GM12878 (cell line): ENCODE data around the gene SERPINB6. TPM values are rescaled to one million over a fixed set of nuclear protein-coding genes. Genes with fewer than 3 reads are reported as not detected.
A peak's percentile ranks its signal among the peaks of the same experiment; 100 is the strongest.

Source experiments
- CREB1 ChIP-seq: IDR thresholded peaks from 2 replicates; pipeline ENCODE4 v1.6.1; 2012; ENCODE audit warnings: low read depth, mild to moderate bottlenecking, inconsistent platforms
- CREM ChIP-seq: IDR thresholded peaks from 2 replicates; pipeline ENCODE4 v1.6.1; 2014; ENCODE audit warnings: antibody characterized with exemption, low read depth
- FOXM1 ChIP-seq: IDR thresholded peaks from 2 replicates; pipeline ENCODE4 v1.6.1; 2012; ENCODE audit warnings: low read depth, mild to moderate bottlenecking, inconsistent platforms, low read length, moderate library complexity
- JUNB ChIP-seq: IDR thresholded peaks from 2 replicates; pipeline ENCODE4 v1.6.1; 2016; ENCODE audit warnings: antibody characterized with exemption, mild to moderate bottlenecking
- MYB ChIP-seq: fragments of 150-350 bp; IDR thresholded peaks from 2 replicates; pipeline ENCODE4 v1.6.1; 2014; ENCODE audit warnings: mild to moderate bottlenecking, low read depth, low read length, borderline replicate concordance
- NR2C2 ChIP-seq: IDR thresholded peaks from 2 replicates; pipeline ENCODE4 v1.6.1; 2011; ENCODE audit warnings: borderline replicate concordance, low read depth; ENCODE audit not compliant: control insufficient read depth, insufficient read length
- POLR2AphosphoS2 ChIP-seq: IDR thresholded peaks from 2 replicates; pipeline ENCODE4 v1.6.1; 2011; ENCODE audit warnings: low read depth, mild to moderate bottlenecking, low read length, improper control_type of control experiment, moderate library complexity
- SIN3A ChIP-seq: IDR thresholded peaks from 2 replicates; pipeline ENCODE4 v1.6.1; 2012; ENCODE audit warnings: low read depth, low read length, improper control_type of control experiment
- SPI1 ChIP-seq: IDR thresholded peaks from 2 replicates; pipeline ENCODE4 v1.6.1; 2011; ENCODE audit warnings: low read depth, mild to moderate bottlenecking, low read length, moderate library complexity, borderline replicate concordance; ENCODE audit not compliant: insufficient read depth
- SRF ChIP-seq, 2 experiments: IDR thresholded peaks; 2 replicates each; pipeline ENCODE4 v1.6.1; 2011; ENCODE audit warnings: low read depth in 2 of 2, low read length in 2 of 2, mild to moderate bottlenecking in 1 of 2, moderate library complexity in 1 of 2
- TCF3 ChIP-seq: IDR thresholded peaks from 2 replicates; pipeline ENCODE4 v1.6.1; 2012; ENCODE audit warnings: low read depth, mild to moderate bottlenecking, low read length, borderline replicate concordance; ENCODE audit not compliant: insufficient read depth
- polyA plus RNA-seq, 11 experiments: library from polyadenylated mRNA; depleted of rRNA in 4 of 11; unstranded in 6 of 11; stranded (reverse) in 5 of 11; fragments of >200 nt; fragmentation: Nextera tagmentation in 4 of 11; fragmentation: Illumina TruSeq in 1 of 11; extraction: Ambion mirVana in 4 of 11; extraction: Trizol in 1 of 11; gene quantifications; 1 replicate in 1 of 11; 2 replicates in 10 of 11; pipeline versions ENCODE4 v1.2.1 to v1.2.3, GENCODE V29; 2011 to 2016; ENCODE audit warnings: inconsistent platforms in 2 of 11, missing spikeins in 2 of 11, low read depth in 1 of 11
- total RNA-seq, 4 experiments: library from RNA; depleted of rRNA in 3 of 4; stranded (reverse); fragments of >200 nt in 3 of 4; fragmentation: Illumina TruSeq in 1 of 4; extraction: Trizol in 1 of 4; gene quantifications; 2 replicates each; pipeline versions ENCODE4 v1.2.1 to v1.2.3, GENCODE V29; 2013 to 2021
- TF ChIP-seq, protein P1 (sequence below): fragments of 150-350 bp; IDR thresholded peaks from 2 replicates; pipeline ENCODE4 v1.6.1; 2016; ENCODE audit warnings: low read depth, low read length
- TF ChIP-seq, protein P2 (sequence below): fragments of 450-650 bp; IDR thresholded peaks from 2 replicates; pipeline ENCODE4 v1.6.1; 2018; ENCODE audit warnings: mild to moderate bottlenecking, low read depth, moderate library complexity; ENCODE audit not compliant: partially characterized antibody
- TF ChIP-seq, protein P3 (sequence below): IDR thresholded peaks from 2 replicates; pipeline ENCODE4 v1.6.1; 2011; ENCODE audit warnings: borderline replicate concordance, low read depth, mild to moderate bottlenecking, moderate library complexity, mixed read lengths, low read length; ENCODE audit not compliant: insufficient read depth; ENCODE audit errors: extremely low read length
- TF ChIP-seq, protein P4 (sequence below): fragments of 450-650 bp; IDR thresholded peaks from 2 replicates; pipeline ENCODE4 v1.6.1; 2016; ENCODE audit warnings: mild to moderate bottlenecking, moderate library complexity, borderline replicate concordance

The SERPINB6 gene
- total and polyA plus RNA-seq, 10 of the 15 experiments (the other 5 are each of a cell fraction or from before 2014, with no cell fraction given), result 0.37 to 2.2 (median 0.68) TPM; not detected in 1

DNA sequence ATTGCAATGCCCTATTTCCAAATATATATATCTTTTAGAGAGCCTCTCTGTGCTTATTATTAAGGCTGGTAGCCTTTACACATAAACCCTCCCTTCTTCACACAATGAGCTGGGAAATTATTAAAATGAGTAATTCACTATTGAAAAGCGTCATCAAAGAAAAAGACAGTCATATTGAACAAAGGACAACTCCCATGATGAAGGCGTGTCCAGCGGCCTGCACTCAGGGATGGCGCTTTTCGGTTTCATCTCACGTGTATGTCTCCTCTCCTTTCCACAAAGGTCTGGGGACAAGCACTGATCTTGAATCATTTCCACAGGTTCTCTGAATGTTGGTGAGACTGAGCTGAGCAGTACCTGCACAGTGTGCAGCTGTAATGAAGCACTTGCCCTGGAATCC, 71.8 kb downstream of the SERPINB6 start (continued):
- TF ChIP-seq SPI1 (no peak), MYB (no peak), CREM (peak; percentile 74), NR2C2 (no peak), CREB1 (peak; percentile 60; the same call in 1 of the 2 replicates), SRF (IDR thresholded peaks at IDR 0.05; ENCODE audit: low read depth in 2 of 2, low read length in 2 of 2) (peak in 1 of 2 experiments; percentile 72; a peak in 1 of 4 replicates), SIN3A (0 out of 2 replicates have a peak, but pooled peaks have one; percentile 7), FOXM1 (peak; percentile 83; the same call in 1 of the 2 replicates), JUNB (peak; percentile 99), POLR2AphosphoS2 (no peak), TCF3 (0 out of 2 replicates have a peak, but pooled peaks have one; percentile 28)
- TF ChIP-seq, protein P1, sequence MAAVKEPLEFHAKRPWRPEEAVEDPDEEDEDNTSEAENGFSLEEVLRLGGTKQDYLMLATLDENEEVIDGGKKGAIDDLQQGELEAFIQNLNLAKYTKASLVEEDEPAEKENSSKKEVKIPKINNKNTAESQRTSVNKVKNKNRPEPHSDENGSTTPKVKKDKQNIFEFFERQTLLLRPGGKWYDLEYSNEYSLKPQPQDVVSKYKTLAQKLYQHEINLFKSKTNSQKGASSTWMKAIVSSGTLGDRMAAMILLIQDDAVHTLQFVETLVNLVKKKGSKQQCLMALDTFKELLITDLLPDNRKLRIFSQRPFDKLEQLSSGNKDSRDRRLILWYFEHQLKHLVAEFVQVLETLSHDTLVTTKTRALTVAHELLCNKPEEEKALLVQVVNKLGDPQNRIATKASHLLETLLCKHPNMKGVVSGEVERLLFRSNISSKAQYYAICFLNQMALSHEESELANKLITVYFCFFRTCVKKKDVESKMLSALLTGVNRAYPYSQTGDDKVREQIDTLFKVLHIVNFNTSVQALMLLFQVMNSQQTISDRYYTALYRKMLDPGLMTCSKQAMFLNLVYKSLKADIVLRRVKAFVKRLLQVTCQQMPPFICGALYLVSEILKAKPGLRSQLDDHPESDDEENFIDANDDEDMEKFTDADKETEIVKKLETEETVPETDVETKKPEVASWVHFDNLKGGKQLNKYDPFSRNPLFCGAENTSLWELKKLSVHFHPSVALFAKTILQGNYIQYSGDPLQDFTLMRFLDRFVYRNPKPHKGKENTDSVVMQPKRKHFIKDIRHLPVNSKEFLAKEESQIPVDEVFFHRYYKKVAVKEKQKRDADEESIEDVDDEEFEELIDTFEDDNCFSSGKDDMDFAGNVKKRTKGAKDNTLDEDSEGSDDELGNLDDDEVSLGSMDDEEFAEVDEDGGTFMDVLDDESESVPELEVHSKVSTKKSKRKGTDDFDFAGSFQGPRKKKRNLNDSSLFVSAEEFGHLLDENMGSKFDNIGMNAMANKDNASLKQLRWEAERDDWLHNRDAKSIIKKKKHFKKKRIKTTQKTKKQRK, result no peak
- TF ChIP-seq, protein P2, sequence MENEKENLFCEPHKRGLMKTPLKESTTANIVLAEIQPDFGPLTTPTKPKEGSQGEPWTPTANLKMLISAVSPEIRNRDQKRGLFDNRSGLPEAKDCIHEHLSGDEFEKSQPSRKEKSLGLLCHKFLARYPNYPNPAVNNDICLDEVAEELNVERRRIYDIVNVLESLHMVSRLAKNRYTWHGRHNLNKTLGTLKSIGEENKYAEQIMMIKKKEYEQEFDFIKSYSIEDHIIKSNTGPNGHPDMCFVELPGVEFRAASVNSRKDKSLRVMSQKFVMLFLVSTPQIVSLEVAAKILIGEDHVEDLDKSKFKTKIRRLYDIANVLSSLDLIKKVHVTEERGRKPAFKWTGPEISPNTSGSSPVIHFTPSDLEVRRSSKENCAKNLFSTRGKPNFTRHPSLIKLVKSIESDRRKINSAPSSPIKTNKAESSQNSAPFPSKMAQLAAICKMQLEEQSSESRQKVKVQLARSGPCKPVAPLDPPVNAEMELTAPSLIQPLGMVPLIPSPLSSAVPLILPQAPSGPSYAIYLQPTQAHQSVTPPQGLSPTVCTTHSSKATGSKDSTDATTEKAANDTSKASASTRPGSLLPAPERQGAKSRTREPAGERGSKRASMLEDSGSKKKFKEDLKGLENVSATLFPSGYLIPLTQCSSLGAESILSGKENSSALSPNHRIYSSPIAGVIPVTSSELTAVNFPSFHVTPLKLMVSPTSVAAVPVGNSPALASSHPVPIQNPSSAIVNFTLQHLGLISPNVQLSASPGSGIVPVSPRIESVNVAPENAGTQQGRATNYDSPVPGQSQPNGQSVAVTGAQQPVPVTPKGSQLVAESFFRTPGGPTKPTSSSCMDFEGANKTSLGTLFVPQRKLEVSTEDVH, result no peak
- TF ChIP-seq, protein P3, sequence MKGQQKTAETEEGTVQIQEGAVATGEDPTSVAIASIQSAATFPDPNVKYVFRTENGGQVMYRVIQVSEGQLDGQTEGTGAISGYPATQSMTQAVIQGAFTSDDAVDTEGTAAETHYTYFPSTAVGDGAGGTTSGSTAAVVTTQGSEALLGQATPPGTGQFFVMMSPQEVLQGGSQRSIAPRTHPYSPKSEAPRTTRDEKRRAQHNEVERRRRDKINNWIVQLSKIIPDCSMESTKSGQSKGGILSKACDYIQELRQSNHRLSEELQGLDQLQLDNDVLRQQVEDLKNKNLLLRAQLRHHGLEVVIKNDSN, result no peak
- TF ChIP-seq, protein P4, sequence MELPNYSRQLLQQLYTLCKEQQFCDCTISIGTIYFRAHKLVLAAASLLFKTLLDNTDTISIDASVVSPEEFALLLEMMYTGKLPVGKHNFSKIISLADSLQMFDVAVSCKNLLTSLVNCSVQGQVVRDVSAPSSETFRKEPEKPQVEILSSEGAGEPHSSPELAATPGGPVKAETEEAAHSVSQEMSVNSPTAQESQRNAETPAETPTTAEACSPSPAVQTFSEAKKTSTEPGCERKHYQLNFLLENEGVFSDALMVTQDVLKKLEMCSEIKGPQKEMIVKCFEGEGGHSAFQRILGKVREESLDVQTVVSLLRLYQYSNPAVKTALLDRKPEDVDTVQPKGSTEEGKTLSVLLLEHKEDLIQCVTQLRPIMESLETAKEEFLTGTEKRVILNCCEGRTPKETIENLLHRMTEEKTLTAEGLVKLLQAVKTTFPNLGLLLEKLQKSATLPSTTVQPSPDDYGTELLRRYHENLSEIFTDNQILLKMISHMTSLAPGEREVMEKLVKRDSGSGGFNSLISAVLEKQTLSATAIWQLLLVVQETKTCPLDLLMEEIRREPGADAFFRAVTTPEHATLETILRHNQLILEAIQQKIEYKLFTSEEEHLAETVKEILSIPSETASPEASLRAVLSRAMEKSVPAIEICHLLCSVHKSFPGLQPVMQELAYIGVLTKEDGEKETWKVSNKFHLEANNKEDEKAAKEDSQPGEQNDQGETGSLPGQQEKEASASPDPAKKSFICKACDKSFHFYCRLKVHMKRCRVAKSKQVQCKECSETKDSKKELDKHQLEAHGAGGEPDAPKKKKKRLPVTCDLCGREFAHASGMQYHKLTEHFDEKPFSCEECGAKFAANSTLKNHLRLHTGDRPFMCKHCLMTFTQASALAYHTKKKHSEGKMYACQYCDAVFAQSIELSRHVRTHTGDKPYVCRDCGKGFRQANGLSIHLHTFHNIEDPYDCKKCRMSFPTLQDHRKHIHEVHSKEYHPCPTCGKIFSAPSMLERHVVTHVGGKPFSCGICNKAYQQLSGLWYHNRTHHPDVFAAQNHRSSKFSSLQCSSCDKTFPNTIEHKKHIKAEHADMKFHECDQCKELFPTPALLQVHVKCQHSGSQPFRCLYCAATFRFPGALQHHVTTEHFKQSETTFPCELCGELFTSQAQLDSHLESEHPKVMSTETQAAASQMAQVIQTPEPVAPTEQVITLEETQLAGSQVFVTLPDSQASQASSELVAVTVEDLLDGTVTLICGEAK, result no peak
